HepG2 (cell line): ENCODE measurements around the gene SLC19A1. TPM values are rescaled to one million over a fixed set of nuclear protein-coding genes. Genes with fewer than 3 reads are reported as not detected.

Experiments used
- ATAC-seq: fragments of 200-7000 bp; cut with Tn5 transposase; 3 replicates; pipeline ENCODE4 v1.9.1; 2020; ENCODE audit warnings: mild to moderate bottlenecking, moderate library complexity
- BruUV-seq: library from RNA; stranded (reverse); fragments of 400-500 nt; replicated peaks from 2 replicates; lab custom pipeline; 2021; lab: Mats Ljungman, UMichigan
- CTCF ChIA-PET: fragments of 300-600 bp; formaldehyde crosslinking; extraction: SDS; loops from one replicate; lab custom pipeline; 2021; ENCODE audit warnings: low total read pairs, inconsistent platforms, low intra/inter-chr PET ratio; lab: Yijun Ruan, JAX
- POLR2A ChIA-PET: fragments of 350-600 bp; sonication (Branson Sonifier 250); formaldehyde crosslinking; loops from one replicate; lab custom pipeline; 2020; ENCODE audit warnings: antibody characterized with exemption, inconsistent platforms; lab: Yijun Ruan, JAX
- DNase-seq: peaks from one replicate; pipeline ENCODE4 v3.0.0-alpha.2; 2015; ENCODE audit warnings: low spot score
- FAIRE-seq: peaks from 3 replicates; lab custom pipeline; 2011; peaks lifted over from hg19 to GRCh38; lab: Jason Lieb, UNC
- H2AFZ ChIP-seq: one replicate; pipeline ENCODE4 v1.6.1; 2011; ENCODE audit warnings: low read length, inconsistent platforms
- H3K27ac ChIP-seq: fragments of 300-600 bp; 3 replicates; pipeline ENCODE4 v1.8.0; 2011; ENCODE audit warnings: mixed run types, mild to moderate bottlenecking, mixed read lengths, low read length, inconsistent platforms; ENCODE audit not compliant: insufficient read depth; ENCODE audit errors: extremely low read length
- H3K27me3 ChIP-seq, 2 experiments: fragments of 200-600 bp in 1 of 2; 2 replicates in 1 of 2; 3 replicates in 1 of 2; pipeline versions ENCODE4 v1.6.0 to v1.8.0; 2011; ENCODE audit warnings: low read length in 2 of 2, mild to moderate bottlenecking in 2 of 2, moderate library complexity in 2 of 2, inconsistent platforms in 1 of 2; ENCODE audit not compliant: insufficient read depth in 2 of 2, control insufficient read depth in 1 of 2
- H3K36me3 ChIP-seq, 2 experiments: fragments of 200-600 bp in 1 of 2; replicated peaks in 1 of 2; 2 replicates in 1 of 2; 3 replicates in 1 of 2; pipeline versions ENCODE4 v1.5.1 to v1.8.0; 2011; ENCODE audit warnings: low read length in 2 of 2, inconsistent platforms in 1 of 2; ENCODE audit not compliant: insufficient read depth in 2 of 2, control insufficient read depth in 1 of 2
- H3K4me1 ChIP-seq: 2 replicates; pipeline ENCODE4 v1.5.1; 2012; ENCODE audit warnings: low read length, inconsistent platforms; ENCODE audit not compliant: insufficient read depth
- H3K4me2 ChIP-seq: 2 replicates; pipeline ENCODE4 v1.6.0; 2011; ENCODE audit warnings: low read depth, low read length, inconsistent platforms
- H3K4me3 ChIP-seq, 3 experiments: fragments of 200-600 bp in 1 of 3; sonication (generic), shearing (Covaris generic) in 1 of 3; replicated peaks in 1 of 3; 2 replicates each; pipeline ENCODE4 v1.5.1; 2011 to 2016; ENCODE audit warnings: low read length in 3 of 3, inconsistent platforms in 2 of 3, low read depth in 2 of 3, mild to moderate bottlenecking in 2 of 3, control low read depth in 1 of 3, mixed read lengths in 1 of 3; ENCODE audit not compliant: insufficient read depth in 1 of 3
- H3K79me2 ChIP-seq: one replicate; pipeline ENCODE4 v1.6.1; 2011; ENCODE audit warnings: low read length, inconsistent platforms; ENCODE audit not compliant: insufficient read depth
- H3K9ac ChIP-seq: 2 replicates; pipeline ENCODE4 v1.6.0; 2011; ENCODE audit warnings: mild to moderate bottlenecking, low read depth, low read length, inconsistent platforms; ENCODE audit not compliant: insufficient read depth
- H3K9me3 ChIP-seq: 2 replicates; pipeline ENCODE4 v1.5.1; 2012; ENCODE audit warnings: mild to moderate bottlenecking, low read length
- H4K20me1 ChIP-seq: 2 replicates; pipeline ENCODE4 v1.6.0; 2011; ENCODE audit warnings: inconsistent platforms, mild to moderate bottlenecking, low read length, moderate library complexity; ENCODE audit not compliant: insufficient read depth
- ATAD3A ChIP-seq: sonication (generic); formaldehyde crosslinking; IDR thresholded peaks from 2 replicates; pipeline ENCODE4 v1.4.0; 2020; ENCODE audit warnings: missing genetic modification reagents
- ATF6 ChIP-seq: sonication (generic); formaldehyde crosslinking; conservative IDR thresholded peaks from 2 replicates; pipeline ENCODE4 v1.4.0; 2020; ENCODE audit warnings: missing genetic modification reagents
- FOXO1 ChIP-seq: sonication (generic); formaldehyde crosslinking; IDR thresholded peaks from 2 replicates; pipeline ENCODE4 v1.4.0; 2020; ENCODE audit warnings: missing genetic modification reagents
- HMG20A ChIP-seq: IDR thresholded peaks from 2 replicates; pipeline ENCODE4 v1.6.1; 2016; ENCODE audit warnings: borderline replicate concordance
- ISL2 ChIP-seq: sonication (generic); formaldehyde crosslinking; IDR thresholded peaks from 2 replicates; pipeline ENCODE4 v1.5.0; 2020; ENCODE audit warnings: missing genetic modification reagents
- MBD4 ChIP-seq: IDR thresholded peaks from 2 replicates; pipeline ENCODE4 v1.6.1; 2012; ENCODE audit warnings: low read length, inconsistent platforms, borderline replicate concordance
- SOX13 ChIP-seq, 3 experiments: fragments of 450-650 bp in 1 of 3; sonication (generic) in 1 of 3; formaldehyde crosslinking in 1 of 3; IDR thresholded peaks in 2 of 3; conservative IDR thresholded peaks in 1 of 3; 2 replicates each; pipeline versions ENCODE4 v1.5.0 to v1.6.1; 2016 to 2020; ENCODE audit warnings: antibody characterized with exemption in 1 of 3, mild to moderate bottlenecking in 1 of 3, missing compliant biosample characterization in 1 of 3, missing genetic modification reagents in 1 of 3, moderate library complexity in 1 of 3
- STAT6 ChIP-seq: sonication (generic); formaldehyde crosslinking; IDR thresholded peaks from 2 replicates; pipeline ENCODE4 v1.4.0; 2020; ENCODE audit warnings: missing genetic modification reagents, mild to moderate bottlenecking, borderline replicate concordance
- ZFP62 ChIP-seq: sonication (generic); formaldehyde crosslinking; IDR thresholded peaks from 2 replicates; pipeline ENCODE4 v1.4.0; 2020; ENCODE audit warnings: missing genetic modification reagents
- ZNF280D ChIP-seq: sonication (generic); formaldehyde crosslinking; IDR thresholded peaks from 2 replicates; pipeline ENCODE4 v1.5.1; 2020; ENCODE audit warnings: mild to moderate bottlenecking, missing genetic modification reagents
- ZNF597 ChIP-seq: sonication (generic); formaldehyde crosslinking; IDR thresholded peaks from 2 replicates; pipeline ENCODE4 v1.5.0; 2020; ENCODE audit warnings: missing genetic modification reagents
- ZNF639 ChIP-seq: conservative IDR thresholded peaks from 2 replicates; pipeline ENCODE4 v1.6.1; 2018; ENCODE audit warnings: missing genetic modification reagents
- WGBS: methylation state at CpG from one replicate; pipeline ENCODE4 v1.1.6; 2017; ENCODE audit warnings: low lambda C conversion rate; 5-methylcytosine and 5-hydroxymethylcytosine counted together
- in situ Hi-C: cut with HindIII; loops from 2 replicates; pipeline ENCODE4 v1.10.0; 2017; ENCODE audit warnings: low pct_unique_long_range_greater_than_20kb; ENCODE audit not compliant: extremely low pct_ligation_motif_present
- intact Hi-C: fragments of 100-400 bp; cut with micrococcal nuclease; formaldehyde crosslinking; loops from one replicate; pipeline ENCODE4 v1.10.0; 2022; ENCODE audit not compliant: unreplicated experiment
- polyA plus RNA-seq, 8 experiments: library from polyadenylated mRNA; depleted of rRNA in 3 of 8; stranded (reverse) in 7 of 8; unstranded in 1 of 8; fragments of >200 nt; fragmentation: Illumina TruSeq in 4 of 8; extraction: Trizol in 4 of 8; gene quantifications; 2 replicates each; pipeline versions ENCODE4 v1.2.1 to v1.2.3, GENCODE V29; 2011 to 2016; ENCODE audit warnings: low read depth in 4 of 8, missing spikeins in 1 of 8, mixed read lengths in 1 of 8; ENCODE audit not compliant: insufficient read depth in 1 of 8
- total RNA-seq, 5 experiments: library from RNA; depleted of rRNA; stranded (reverse); fragments of >200 nt; fragmentation: Illumina TruSeq; extraction: Trizol; gene quantifications; 2 replicates each; pipeline ENCODE4 v1.2.3, GENCODE V29; 2016; ENCODE audit warnings: low read depth in 1 of 5

SLC19A1 gene
- total and polyA plus RNA-seq, 2 of the 13 experiments (the other 11 are each of a cell fraction or from before 2014, with no cell fraction given), result 21.8 to 23.0 TPM

- Histone ChIP-seq H3K4me1 (no peaks in the 10 kb centered on the region; the same call in 1 of the 2 replicates), H3K9ac (no peak overlapping the region), H3K27ac (no peak overlapping the region), H4K20me1 (no peaks in the 10 kb centered on the region), H3K9me3 (no peaks in the 10 kb centered on the region), H3K4me3 (no peak overlapping the region), H3K36me3 (peaks cover 12 to 30% of the 10 kb centered on the region in 2 experiments), H3K79me2 (no peaks in the 10 kb centered on the region), H3K27me3 (no peaks in the 10 kb centered on the region), H2AFZ (no peak overlapping the region), H3K4me2 (no peak overlapping the region)
- ChIA-PET POLR2A (no interaction called here), CTCF (no interaction called here)
- in situ Hi-C loops (no loop called here), intact Hi-C loops (no loop called here)
- no peak for DNase-seq
- BruUV-seq, result no TSS peak
- no peak for ATAC-seq
- no peak for FAIRE-seq
- 94% methylated on average over 16 of the region's 29 CpGs for WGBS
- TF ChIP-seq MBD4, result no peak
- no peak for TF ChIP-seq SOX13 (IDR thresholded peaks at IDR 0.05)
- TF ChIP-seq SOX13 (CRISPR knock-in tag; conservative IDR thresholded peaks at IDR 0.05 in 1 of 2, IDR thresholded peaks at IDR 0.05 in 1 of 2), result no peak
- no peak for TF ChIP-seq ZNF639 (CRISPR knock-in tag)
- no peak for TF ChIP-seq ZFP62
- no peak for TF ChIP-seq HMG20A (CRISPR knock-in tag)
- TF ChIP-seq ZNF597 (CRISPR knock-in tag), result no peak
- TF ChIP-seq ATF6 (CRISPR knock-in tag), result no peak
- no peak for TF ChIP-seq STAT6 (CRISPR knock-in tag)
- TF ChIP-seq ISL2, result no peak
- no peak for TF ChIP-seq ZNF280D (CRISPR knock-in tag)
- no peak for TF ChIP-seq ATAD3A (CRISPR knock-in tag)
- TF ChIP-seq FOXO1 (CRISPR knock-in tag), result no peak
Observed at GRCh38 chr21:45486443-45487160, 55.6 kb downstream of the SLC19A1 start.
